ENCODE results near the gene NAP1L4.
"Not testable (repeated sequence)": the region's sequence is repeated elsewhere in the genome, so short reads cannot be mapped to it uniquely, and the experiment has no call there.

Gene NAP1L4

GRCh38 chr11:2940921-2941821 lies 51.0 kb downstream of the NAP1L4 start:
- DNase-seq (ENCODE audit: extremely low read depth, insufficient read length): no peak
- H3K36me3 ChIP-seq (ENCODE audit: control insufficient read depth, insufficient read depth, low read length): peaks cover 10% of the 10 kb centered on the region
- H3K27me3 ChIP-seq (replicated peaks; ENCODE audit: control insufficient read depth, insufficient read depth, low read length): no peaks in the 10 kb centered on the region
- H3K4me3 ChIP-seq (replicated peaks; ENCODE audit: low read depth, low read length): no peak overlapping the region
- TF ChIP-seq, protein P1, sequence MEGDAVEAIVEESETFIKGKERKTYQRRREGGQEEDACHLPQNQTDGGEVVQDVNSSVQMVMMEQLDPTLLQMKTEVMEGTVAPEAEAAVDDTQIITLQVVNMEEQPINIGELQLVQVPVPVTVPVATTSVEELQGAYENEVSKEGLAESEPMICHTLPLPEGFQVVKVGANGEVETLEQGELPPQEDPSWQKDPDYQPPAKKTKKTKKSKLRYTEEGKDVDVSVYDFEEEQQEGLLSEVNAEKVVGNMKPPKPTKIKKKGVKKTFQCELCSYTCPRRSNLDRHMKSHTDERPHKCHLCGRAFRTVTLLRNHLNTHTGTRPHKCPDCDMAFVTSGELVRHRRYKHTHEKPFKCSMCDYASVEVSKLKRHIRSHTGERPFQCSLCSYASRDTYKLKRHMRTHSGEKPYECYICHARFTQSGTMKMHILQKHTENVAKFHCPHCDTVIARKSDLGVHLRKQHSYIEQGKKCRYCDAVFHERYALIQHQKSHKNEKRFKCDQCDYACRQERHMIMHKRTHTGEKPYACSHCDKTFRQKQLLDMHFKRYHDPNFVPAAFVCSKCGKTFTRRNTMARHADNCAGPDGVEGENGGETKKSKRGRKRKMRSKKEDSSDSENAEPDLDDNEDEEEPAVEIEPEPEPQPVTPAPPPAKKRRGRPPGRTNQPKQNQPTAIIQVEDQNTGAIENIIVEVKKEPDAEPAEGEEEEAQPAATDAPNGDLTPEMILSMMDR (IDR thresholded peaks at IDR 0.05; ENCODE audit: insufficient read depth, low read length, poor library complexity, severe bottlenecking): no peak

- Histone ChIP-seq H3K36me3 (ENCODE audit: control insufficient read depth, insufficient read depth, low read length) (peaks cover 8% of the 10 kb centered on the region), H3K4me3 (replicated peaks; ENCODE audit: low read depth, low read length) (no peak overlapping the region), H3K27me3 (replicated peaks; ENCODE audit: control insufficient read depth, insufficient read depth, low read length) (no peaks in the 10 kb centered on the region)
- TF ChIP-seq, protein P1 (IDR thresholded peaks at IDR 0.05; ENCODE audit: insufficient read depth, low read length, poor library complexity, severe bottlenecking): no peak
- DNase-seq (ENCODE audit: extremely low read depth, insufficient read length): no peak
Observed at GRCh38 chr11:2940147-2940920, 51.8 kb downstream of the NAP1L4 start.

GRCh38 chr11:2938458-2939418 lies 53.4 kb downstream of the NAP1L4 start:
- H3K4me3 ChIP-seq (replicated peaks; ENCODE audit: low read depth, low read length); H3K27me3 ChIP-seq (replicated peaks; ENCODE audit: control insufficient read depth, insufficient read depth, low read length); H3K36me3 ChIP-seq (ENCODE audit: control insufficient read depth, insufficient read depth, low read length); DNase-seq (ENCODE audit: extremely low read depth, insufficient read length): not testable (repeated sequence)

GRCh38 chr11:2937641-2938457 lies 54.3 kb downstream of the NAP1L4 start:
- not testable (repeated sequence) for DNase-seq (ENCODE audit: extremely low read depth, insufficient read length); H3K36me3 ChIP-seq (ENCODE audit: control insufficient read depth, insufficient read depth, low read length); H3K4me3 ChIP-seq (replicated peaks; ENCODE audit: low read depth, low read length); H3K27me3 ChIP-seq (replicated peaks; ENCODE audit: control insufficient read depth, insufficient read depth, low read length)

DNA sequence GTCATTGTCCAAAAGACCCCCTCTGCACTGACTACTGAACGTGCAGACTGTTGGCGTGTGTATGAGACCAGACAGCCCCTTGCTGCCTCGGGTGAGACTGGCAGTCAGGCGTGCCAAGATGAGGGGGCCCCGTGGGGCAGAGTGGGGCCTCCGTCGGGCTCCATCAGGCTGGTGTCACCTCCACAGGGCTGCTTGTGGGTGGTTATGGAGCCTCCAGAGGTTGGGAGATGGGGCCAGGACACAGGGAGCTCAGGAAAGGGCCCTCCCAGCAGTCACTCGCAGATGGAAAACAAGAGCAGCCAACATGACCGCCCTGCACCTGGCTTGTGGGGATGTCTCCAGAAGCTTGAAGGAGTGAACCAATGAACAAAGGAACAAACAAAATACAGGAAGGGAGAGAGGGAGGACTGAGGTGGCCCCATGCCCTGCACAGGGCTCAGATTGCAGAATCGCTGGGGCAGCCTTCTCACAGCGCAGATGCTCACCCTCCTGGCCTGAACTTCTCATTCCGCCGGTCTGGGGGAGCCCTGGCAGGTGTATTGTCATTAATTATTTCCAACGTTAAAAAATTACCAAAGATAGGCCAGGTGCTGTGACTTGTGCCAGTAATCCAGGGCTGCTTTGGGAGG lies 57.4 kb downstream of the NAP1L4 start:
- Histone ChIP-seq H3K36me3 (ENCODE audit: control insufficient read depth, insufficient read depth, low read length) (no peaks in the 10 kb centered on the region), H3K27me3 (replicated peaks; ENCODE audit: control insufficient read depth, insufficient read depth, low read length) (no peaks in the 10 kb centered on the region), H3K4me3 (replicated peaks; ENCODE audit: low read depth, low read length) (no peak overlapping the region)
- TF ChIP-seq, protein P1 (IDR thresholded peaks at IDR 0.05; ENCODE audit: insufficient read depth, low read length, poor library complexity, severe bottlenecking): no peak
- DNase-seq (ENCODE audit: extremely low read depth, insufficient read length): no peak
